HG03342 (cell line): Measurements from ENCODE around the gene KIF13A.
"Not testable (repeated sequence)": the region's sequence is repeated elsewhere in the genome, so short reads cannot be mapped to it uniquely, and the experiment has no call there.

Experiments used
- ATAC-seq: cut with Tn5 transposase; IDR thresholded peaks from one replicate; pipeline ENCODE4 v1.9.1; 2021; ENCODE audit warnings: mild to moderate bottlenecking, moderate library complexity; ENCODE audit not compliant: unreplicated experiment

Gene KIF13A

GRCh38 chr6:17971128-17972073 lies 16.0 kb downstream of the KIF13A start:
- ATAC-seq: no peak

- no peak for ATAC-seq
These were observed 18.6 kb downstream of the KIF13A start for GRCh38 chr6:17968876-17969275.

GRCh38 chr6:17967668-17968518 lies 19.5 kb downstream of the KIF13A start:
- ATAC-seq: no peak

GRCh38 chr6:17966451-17966850 lies 21.0 kb downstream of the KIF13A start:
- ATAC-seq: no peak

GRCh38 chr6:17965397-17965796 lies 22.0 kb downstream of the KIF13A start:
- no peak for ATAC-seq

- ATAC-seq: no peak
These were observed 22.8 kb downstream of the KIF13A start for GRCh38 chr6:17964633-17965032.

GRCh38 chr6:17962436-17963031 lies 24.9 kb downstream of the KIF13A start:
- no peak for ATAC-seq

- no peak for ATAC-seq
These were observed 28.1 kb downstream of the KIF13A start for GRCh38 chr6:17959302-17959701.

- ATAC-seq: no peak
These were observed 29.4 kb downstream of the KIF13A start for GRCh38 chr6:17957904-17958620.

GRCh38 chr6:17957498-17957897 lies 29.9 kb downstream of the KIF13A start:
- no peak for ATAC-seq

- ATAC-seq: no peak
These were observed 30.3 kb downstream of the KIF13A start for GRCh38 chr6:17957086-17957485.

- ATAC-seq: no peak
These were observed 37.3 kb downstream of the KIF13A start for GRCh38 chr6:17950095-17950494.

- no peak for ATAC-seq
These were observed 38.3 kb downstream of the KIF13A start for GRCh38 chr6:17949168-17949567.

- no peak for ATAC-seq
These were observed 38.7 kb downstream of the KIF13A start for GRCh38 chr6:17948725-17949124.

- ATAC-seq: not testable (repeated sequence)
These were observed 39.9 kb downstream of the KIF13A start for GRCh38 chr6:17947574-17947973.

- no peak for ATAC-seq
These were observed 41.9 kb downstream of the KIF13A start for GRCh38 chr6:17945575-17945974.

- ATAC-seq: no peak
These were observed 42.3 kb downstream of the KIF13A start for GRCh38 chr6:17945111-17945510.

GRCh38 chr6:17941318-17941717 lies 46.1 kb downstream of the KIF13A start:
- ATAC-seq: no peak

- ATAC-seq: no peak
These were observed 47.2 kb downstream of the KIF13A start for GRCh38 chr6:17940151-17940792.

- no peak for ATAC-seq
These were observed 48.5 kb downstream of the KIF13A start for GRCh38 chr6:17938901-17939300.
